SJSA1 (cell line): ENCODE results near the gene NFATC2IP. TPM values are rescaled to one million over a fixed set of nuclear protein-coding genes. Genes with fewer than 3 reads are reported as not detected.
A peak's percentile ranks its signal among the peaks of the same experiment; 100 is the strongest.
"Not testable (repeated sequence)": the region's sequence is repeated elsewhere in the genome, so short reads cannot be mapped to it uniquely, and the experiment has no call there.

Source experiments
- DNase-seq, 2 experiments: peaks; one replicate each; pipeline ENCODE4 v3.0.0-alpha.2; 2015 to 2020; ENCODE audit warnings: low spot score in 2 of 2, low read depth in 1 of 2
- H3K27ac ChIP-seq: fragments of 250-450 bp; sonication (Bioruptor Pico); 2 replicates; pipeline ENCODE4 v1.5.1; 2020; ENCODE audit warnings: mild to moderate bottlenecking, moderate library complexity
- H3K27me3 ChIP-seq: fragments of 250-450 bp; sonication (Bioruptor Pico); replicated peaks from 2 replicates; pipeline ENCODE4 v1.5.1; 2020; ENCODE audit warnings: mild to moderate bottlenecking, moderate library complexity
- H3K36me3 ChIP-seq: fragments of 250-450 bp; sonication (Bioruptor Pico); 2 replicates; pipeline ENCODE4 v1.5.1; 2020; ENCODE audit warnings: mild to moderate bottlenecking
- H3K4me1 ChIP-seq: fragments of 250-450 bp; sonication (Bioruptor Pico); replicated peaks from 2 replicates; pipeline ENCODE4 v1.6.1; 2021; ENCODE audit warnings: mild to moderate bottlenecking
- H3K4me3 ChIP-seq: fragments of 250-450 bp; sonication (Bioruptor Pico); 2 replicates; pipeline ENCODE4 v1.5.1; 2020; ENCODE audit warnings: mild to moderate bottlenecking
- H3K9me3 ChIP-seq: fragments of 250-450 bp; sonication (Bioruptor Pico); replicated peaks from 2 replicates; pipeline ENCODE4 v1.5.1; 2020; ENCODE audit warnings: mild to moderate bottlenecking
- total RNA-seq: library from RNA; depleted of rRNA; stranded (reverse); fragments of >200 nt; shearing (Covaris generic); gene quantifications from 2 replicates; pipeline ENCODE4 v1.2.3, GENCODE V29; 2014

NFATC2IP gene
- total RNA-seq, 1 experiment from 2014 or later, result 29.8 TPM

- no peak overlapping the region for H3K4me3 ChIP-seq
These were observed 16.4 kb downstream of the NFATC2IP start for GRCh38 chr16:28967156-28967555.

GRCh38 chr16:28969696-28970095 is 19.0 kb downstream of the NFATC2IP start:
- not testable (repeated sequence) for H3K27me3 ChIP-seq, H3K36me3 ChIP-seq, H3K4me3 ChIP-seq, H3K4me1 ChIP-seq, H3K27ac ChIP-seq, DNase-seq, H3K9me3 ChIP-seq

More at GRCh38 chr16:28967156-28967555, 16.4 kb downstream of the NFATC2IP start:
- H3K36me3 ChIP-seq, result peaks cover 32% of the 10 kb centered on the region
- no peaks in the 10 kb centered on the region for H3K27me3 ChIP-seq
- DNase-seq, result no peak
- H3K9me3 ChIP-seq, result no peaks in the 10 kb centered on the region
- no peak overlapping the region for H3K27ac ChIP-seq
- H3K4me1 ChIP-seq, result no peaks in the 10 kb centered on the region

DNA sequence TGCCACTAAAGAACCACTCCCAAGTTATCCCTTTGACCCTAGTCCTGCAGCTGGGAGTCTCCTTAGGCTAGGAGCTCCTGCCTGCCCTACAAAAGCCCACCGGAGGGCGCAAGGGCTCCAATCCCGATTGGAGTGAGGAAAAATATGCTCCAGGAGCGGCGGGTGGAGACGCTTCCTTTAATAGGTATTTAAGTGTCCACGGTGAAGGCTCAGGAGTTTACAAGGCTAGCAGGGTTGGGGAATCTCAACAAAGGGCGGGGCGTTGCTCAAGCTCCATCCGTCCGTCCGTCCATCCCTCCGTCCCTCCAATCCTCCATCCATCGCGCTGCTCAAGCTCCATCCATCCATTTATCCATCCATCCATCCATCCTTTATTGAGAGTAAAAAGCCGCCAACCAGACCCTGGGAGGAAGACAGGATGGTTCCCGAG is 23.3 kb downstream of the NFATC2IP start:
- H3K9me3 ChIP-seq, result no peaks in the 10 kb centered on the region
- peak in 1 of 2 experiments; percentile 77 for DNase-seq
- H3K4me3 ChIP-seq, result peak overlapping the region; percentile 81
- H3K27me3 ChIP-seq, result no peaks in the 10 kb centered on the region
- peak overlapping the region; percentile 62 for H3K27ac ChIP-seq
- H3K4me1 ChIP-seq, result peaks cover 11% of the 10 kb centered on the region
- H3K36me3 ChIP-seq, result peaks cover 23% of the 10 kb centered on the region

GRCh38 chr16:28974437-28975157 is 23.9 kb downstream of the NFATC2IP start, which contains the start of gene SPNS1:
Gene SPNS1, plus strand, starts transcription at chr16:28974778. Its CDS starts 374 bp downstream, at chr16:28975152.
- Histone ChIP-seq H3K36me3 (peaks cover 23% of the 10 kb centered on the region), H3K4me3 (peak within 1 kb of the TSS; percentile 81), H3K9me3 (no peaks in the 10 kb centered on the region), H3K27me3 (no peaks in the 10 kb centered on the region), H3K4me1 (peaks cover 11% of the 10 kb centered on the region), H3K27ac (peak within 1 kb of the TSS; percentile 62)
- peak; percentile 89 to 97 for DNase-seq

GRCh38 chr16:28975158-28975599 is 24.4 kb downstream of the NFATC2IP start:
- Histone ChIP-seq H3K27ac (peak overlapping the region; percentile 62; the same call in 1 of the 2 replicates), H3K9me3 (no peaks in the 10 kb centered on the region), H3K4me1 (peaks cover 11% of the 10 kb centered on the region), H3K27me3 (no peaks in the 10 kb centered on the region), H3K36me3 (peaks cover 23% of the 10 kb centered on the region), H3K4me3 (peak overlapping the region; percentile 81)
- DNase-seq, result no peak

- H3K27me3 ChIP-seq, result no peaks in the 10 kb centered on the region
- H3K4me3 ChIP-seq, result no peak overlapping the region
- H3K27ac ChIP-seq, result no peak overlapping the region
- H3K36me3 ChIP-seq, result peaks cover 46% of the 10 kb centered on the region
- peaks cover 11% of the 10 kb centered on the region for H3K4me1 ChIP-seq
- no peak for DNase-seq
- 0 out of 2 replicates have a peak, but pooled peaks cover 3% of the 10 kb centered on the region for H3K9me3 ChIP-seq
These were observed 27.2 kb downstream of the NFATC2IP start for GRCh38 chr16:28977703-28978662.

GRCh38 chr16:28980330-28980729 is 29.6 kb downstream of the NFATC2IP start:
- not testable (repeated sequence) for DNase-seq, H3K27ac ChIP-seq, H3K27me3 ChIP-seq, H3K9me3 ChIP-seq, H3K4me1 ChIP-seq, H3K4me3 ChIP-seq
- peaks cover 56% of the 10 kb centered on the region for H3K36me3 ChIP-seq

DNA sequence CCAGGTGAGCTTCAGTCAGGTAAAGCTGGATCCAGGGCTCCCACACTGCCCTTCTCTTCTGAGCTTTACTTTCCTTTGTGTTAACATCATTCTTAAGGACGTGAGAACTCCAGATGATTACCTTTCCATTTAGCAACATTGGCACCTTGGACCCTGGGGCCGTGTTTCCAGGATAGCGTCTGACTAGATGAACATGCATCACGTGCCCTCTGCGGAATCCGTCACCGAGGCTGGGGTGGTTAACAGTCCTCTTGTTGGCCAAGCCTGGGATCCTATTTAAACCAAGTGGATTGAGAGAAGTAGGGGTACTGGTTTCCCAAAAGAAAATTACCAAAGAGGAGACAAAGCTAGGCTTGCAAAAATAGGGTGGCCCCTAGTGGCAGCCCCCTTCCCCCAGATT is 30.2 kb downstream of the NFATC2IP start:
- peaks cover 58% of the 10 kb centered on the region for H3K36me3 ChIP-seq

GRCh38 chr16:28981517-28981916 is 30.8 kb downstream of the NFATC2IP start:
- DNase-seq, result no peak
- H3K9me3 ChIP-seq, result 0 out of 2 replicates have a peak, but pooled peaks cover 3% of the 10 kb centered on the region
- H3K4me3 ChIP-seq, result no peak overlapping the region
- no peaks in the 10 kb centered on the region for H3K4me1 ChIP-seq
- peaks cover 52% of the 10 kb centered on the region for H3K36me3 ChIP-seq
- no peak overlapping the region for H3K27ac ChIP-seq
- no peaks in the 10 kb centered on the region for H3K27me3 ChIP-seq

More for the DNA sequence above, 30.2 kb downstream of the NFATC2IP start:
- H3K27me3 ChIP-seq, result no peaks in the 10 kb centered on the region
- H3K4me1 ChIP-seq, result peaks cover 2% of the 10 kb centered on the region
- H3K4me3 ChIP-seq, result no peak overlapping the region
- H3K27ac ChIP-seq, result no peak overlapping the region
- 0 out of 2 replicates have a peak, but pooled peaks cover 3% of the 10 kb centered on the region for H3K9me3 ChIP-seq
- DNase-seq, result no peak

- no peaks in the 10 kb centered on the region for H3K4me1 ChIP-seq
- H3K27ac ChIP-seq, result no peak overlapping the region
- no peaks in the 10 kb centered on the region for H3K27me3 ChIP-seq
- no peak for DNase-seq
- H3K9me3 ChIP-seq, result 0 out of 2 replicates have a peak, but pooled peaks cover 3% of the 10 kb centered on the region
- H3K4me3 ChIP-seq, result no peak overlapping the region
- H3K36me3 ChIP-seq, result peaks cover 48% of the 10 kb centered on the region
These were observed 31.7 kb downstream of the NFATC2IP start for GRCh38 chr16:28982418-28982817.

GRCh38 chr16:28982949-28983348 is 32.2 kb downstream of the NFATC2IP start:
- DNase-seq, result no peak

DNA sequence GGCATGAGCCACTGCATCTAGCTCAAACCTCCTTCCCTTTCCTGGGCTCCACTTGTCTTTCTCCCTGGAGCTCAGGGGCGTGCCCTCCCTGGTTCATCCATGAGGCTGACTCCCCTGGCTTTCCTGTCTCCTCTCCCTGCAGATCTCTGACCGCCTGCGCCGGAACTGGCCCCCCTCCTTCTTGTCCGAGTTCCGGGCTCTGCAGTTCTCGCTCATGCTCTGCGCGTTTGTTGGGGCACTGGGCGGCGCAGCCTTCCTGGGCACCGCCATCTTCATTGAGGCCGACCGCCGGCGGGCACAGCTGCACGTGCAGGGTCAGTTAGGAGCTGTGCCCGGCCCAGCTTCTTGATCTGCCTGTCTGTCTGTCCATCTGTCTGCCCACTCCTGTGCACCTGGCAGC is 32.9 kb downstream of the NFATC2IP start:
- Histone ChIP-seq H3K9me3 (0 out of 2 replicates have a peak, but pooled peaks cover 3% of the 10 kb centered on the region), H3K36me3 (peaks cover 47% of the 10 kb centered on the region), H3K4me1 (no peaks in the 10 kb centered on the region), H3K27me3 (no peaks in the 10 kb centered on the region), H3K4me3 (no peak overlapping the region), H3K27ac (no peak overlapping the region)
- DNase-seq, result no peak

More at GRCh38 chr16:28982949-28983348, 32.2 kb downstream of the NFATC2IP start:
- H3K27me3 ChIP-seq, result no peaks in the 10 kb centered on the region
- H3K4me3 ChIP-seq, result no peak overlapping the region
- no peaks in the 10 kb centered on the region for H3K4me1 ChIP-seq
- peaks cover 48% of the 10 kb centered on the region for H3K36me3 ChIP-seq
- H3K27ac ChIP-seq, result no peak overlapping the region
- H3K9me3 ChIP-seq, result 0 out of 2 replicates have a peak, but pooled peaks cover 3% of the 10 kb centered on the region

GRCh38 chr16:28984091-28984490 is 33.4 kb downstream of the NFATC2IP start:
- Histone ChIP-seq H3K4me3 (no peak overlapping the region), H3K9me3 (0 out of 2 replicates have a peak, but pooled peaks cover 3% of the 10 kb centered on the region), H3K36me3 (peaks cover 47% of the 10 kb centered on the region), H3K27ac (no peak overlapping the region), H3K27me3 (no peaks in the 10 kb centered on the region), H3K4me1 (no peaks in the 10 kb centered on the region)
- no peak for DNase-seq
